HG02981 (cell line): ENCODE data around the gene KIAA0040.
"Not testable (repeated sequence)": the region's sequence is repeated elsewhere in the genome, so short reads cannot be mapped to it uniquely, and the experiment has no call there.

Source experiments
- ATAC-seq: cut with Tn5 transposase; IDR thresholded peaks from one replicate; pipeline ENCODE4 v1.9.1; 2021; ENCODE audit warnings: mild to moderate bottlenecking, moderate library complexity; ENCODE audit not compliant: unreplicated experiment

KIAA0040 gene

DNA sequence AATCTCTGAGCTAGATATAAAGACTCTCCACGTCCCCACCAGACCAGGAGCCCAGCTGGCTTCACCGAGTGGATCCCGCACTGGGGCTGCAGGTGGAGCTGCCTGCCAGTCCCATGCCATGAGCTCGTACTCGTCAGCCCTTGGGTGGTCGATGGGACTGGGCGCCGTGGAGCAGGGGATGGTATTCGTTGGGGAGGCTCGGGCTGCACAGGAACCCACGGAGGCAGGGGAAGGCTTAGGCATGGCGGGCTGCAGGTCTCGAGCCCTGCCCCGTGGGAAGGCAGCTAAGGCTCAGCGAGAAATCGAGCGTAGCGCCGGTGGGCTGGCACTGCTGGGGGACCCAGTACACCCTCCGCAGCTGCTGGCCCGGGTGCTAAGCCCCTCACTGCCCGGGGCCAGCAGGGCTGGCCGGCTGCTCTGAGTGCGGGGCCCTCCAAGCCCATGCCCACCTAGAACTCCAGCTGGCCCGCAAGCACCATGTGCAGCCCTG is 84.2 kb downstream of the KIAA0040 start:
- not testable (repeated sequence) for ATAC-seq
